SJSA1 (cell line): ENCODE data around the gene PHLDA1. TPM values are rescaled to one million over a fixed set of nuclear protein-coding genes. Genes with fewer than 3 reads are reported as not detected.

Experiments used
- DNase-seq, 2 experiments: peaks; one replicate each; pipeline ENCODE4 v3.0.0-alpha.2; 2015 to 2020; ENCODE audit warnings: low spot score in 2 of 2, low read depth in 1 of 2
- H3K27ac ChIP-seq: fragments of 250-450 bp; sonication (Bioruptor Pico); 2 replicates; pipeline ENCODE4 v1.5.1; 2020; ENCODE audit warnings: mild to moderate bottlenecking, moderate library complexity
- H3K27me3 ChIP-seq: fragments of 250-450 bp; sonication (Bioruptor Pico); replicated peaks from 2 replicates; pipeline ENCODE4 v1.5.1; 2020; ENCODE audit warnings: mild to moderate bottlenecking, moderate library complexity
- H3K36me3 ChIP-seq: fragments of 250-450 bp; sonication (Bioruptor Pico); 2 replicates; pipeline ENCODE4 v1.5.1; 2020; ENCODE audit warnings: mild to moderate bottlenecking
- H3K4me1 ChIP-seq: fragments of 250-450 bp; sonication (Bioruptor Pico); replicated peaks from 2 replicates; pipeline ENCODE4 v1.6.1; 2021; ENCODE audit warnings: mild to moderate bottlenecking
- H3K4me3 ChIP-seq: fragments of 250-450 bp; sonication (Bioruptor Pico); 2 replicates; pipeline ENCODE4 v1.5.1; 2020; ENCODE audit warnings: mild to moderate bottlenecking
- H3K9me3 ChIP-seq: fragments of 250-450 bp; sonication (Bioruptor Pico); replicated peaks from 2 replicates; pipeline ENCODE4 v1.5.1; 2020; ENCODE audit warnings: mild to moderate bottlenecking
- total RNA-seq: library from RNA; depleted of rRNA; stranded (reverse); fragments of >200 nt; shearing (Covaris generic); gene quantifications from 2 replicates; pipeline ENCODE4 v1.2.3, GENCODE V29; 2014

Gene PHLDA1
- total RNA-seq, 1 experiment from 2014 or later: 23.6 TPM

GRCh38 chr12:76030341-76031080 is 1.1 kb downstream of the PHLDA1 start:
- Histone ChIP-seq H3K27me3 (no peaks in the 10 kb centered on the region), H3K4me3 (peak overlapping the region; percentile 71), H3K27ac (peak overlapping the region; percentile 89), H3K9me3 (no peaks in the 10 kb centered on the region), H3K36me3 (peaks cover 54% of the 10 kb centered on the region), H3K4me1 (peaks cover 40% of the 10 kb centered on the region)
- DNase-seq: peak in 1 of 2 experiments; percentile 55

GRCh38 chr12:76029982-76030340 is 1.6 kb downstream of the PHLDA1 start:
- Histone ChIP-seq H3K4me1 (peaks cover 45% of the 10 kb centered on the region), H3K27me3 (no peaks in the 10 kb centered on the region), H3K27ac (peak overlapping the region; percentile 89), H3K9me3 (no peaks in the 10 kb centered on the region), H3K36me3 (peaks cover 54% of the 10 kb centered on the region), H3K4me3 (peak overlapping the region; percentile 71)
- DNase-seq: peak in 1 of 2 experiments; percentile 67

GRCh38 chr12:76028571-76029277 is 2.9 kb downstream of the PHLDA1 start:
- peak overlapping the region; percentile 71 for H3K4me3 ChIP-seq
- H3K9me3 ChIP-seq: no peaks in the 10 kb centered on the region
- no peaks in the 10 kb centered on the region for H3K27me3 ChIP-seq
- H3K36me3 ChIP-seq: peaks cover 54% of the 10 kb centered on the region
- H3K4me1 ChIP-seq: peaks cover 53% of the 10 kb centered on the region
- peak in 1 of 2 experiments; percentile 31 for DNase-seq
- peak overlapping the region; percentile 89 for H3K27ac ChIP-seq

- DNase-seq: no peak
- no peaks in the 10 kb centered on the region for H3K9me3 ChIP-seq
- peaks cover 44% of the 10 kb centered on the region for H3K4me1 ChIP-seq
- H3K4me3 ChIP-seq: no peak overlapping the region
- no peaks in the 10 kb centered on the region for H3K27me3 ChIP-seq
- no peak overlapping the region for H3K27ac ChIP-seq
- H3K36me3 ChIP-seq: peaks cover 50% of the 10 kb centered on the region
Observed at GRCh38 chr12:76026643-76027063, 4.9 kb downstream of the PHLDA1 start.

GRCh38 chr12:76025601-76026575 is 5.7 kb downstream of the PHLDA1 start:
- Histone ChIP-seq H3K27ac (peak overlapping the region; percentile 2; the same call in 1 of the 2 replicates), H3K9me3 (no peaks in the 10 kb centered on the region), H3K4me3 (no peak overlapping the region), H3K36me3 (peaks cover 46% of the 10 kb centered on the region), H3K4me1 (peaks cover 52% of the 10 kb centered on the region), H3K27me3 (no peaks in the 10 kb centered on the region)
- no peak for DNase-seq

GRCh38 chr12:76024942-76025600 is 6.5 kb downstream of the PHLDA1 start:
- Histone ChIP-seq H3K27me3 (no peaks in the 10 kb centered on the region), H3K4me3 (no peak overlapping the region), H3K36me3 (peaks cover 37% of the 10 kb centered on the region), H3K4me1 (peaks cover 60% of the 10 kb centered on the region), H3K27ac (peak overlapping the region; percentile 20), H3K9me3 (no peaks in the 10 kb centered on the region)
- peak in 1 of 2 experiments; percentile 72 for DNase-seq

- H3K36me3 ChIP-seq: peaks cover 29% of the 10 kb centered on the region
- H3K9me3 ChIP-seq: no peaks in the 10 kb centered on the region
- H3K4me1 ChIP-seq: peaks cover 68% of the 10 kb centered on the region
- H3K27ac ChIP-seq: peak overlapping the region; percentile 20
- no peaks in the 10 kb centered on the region for H3K27me3 ChIP-seq
- DNase-seq: no peak
- no peak overlapping the region for H3K4me3 ChIP-seq
Observed at GRCh38 chr12:76024102-76024781, 7.3 kb downstream of the PHLDA1 start.

GRCh38 chr12:76023069-76023690 is 8.4 kb downstream of the PHLDA1 start:
- Histone ChIP-seq H3K4me1 (peaks cover 66% of the 10 kb centered on the region), H3K9me3 (no peaks in the 10 kb centered on the region), H3K36me3 (peaks cover 19% of the 10 kb centered on the region), H3K4me3 (no peak overlapping the region), H3K27ac (no peak overlapping the region), H3K27me3 (no peaks in the 10 kb centered on the region)
- no peak for DNase-seq

- DNase-seq: no peak
- H3K27ac ChIP-seq: no peak overlapping the region
- peaks cover 72% of the 10 kb centered on the region for H3K4me1 ChIP-seq
Observed at GRCh38 chr12:76022506-76022905, 9.1 kb downstream of the PHLDA1 start.

GRCh38 chr12:76020731-76021672 is 10.6 kb downstream of the PHLDA1 start:
- Histone ChIP-seq H3K9me3 (no peaks in the 10 kb centered on the region), H3K27me3 (no peaks in the 10 kb centered on the region), H3K4me1 (peaks cover 66% of the 10 kb centered on the region), H3K36me3 (peaks cover 3% of the 10 kb centered on the region; the same call in 1 of the 2 replicates), H3K4me3 (no peak overlapping the region), H3K27ac (peak overlapping the region; percentile 99)
- peak; percentile 86 to 95 for DNase-seq

More at GRCh38 chr12:76022506-76022905, 9.1 kb downstream of the PHLDA1 start:
- Histone ChIP-seq H3K27me3 (no peaks in the 10 kb centered on the region), H3K36me3 (peaks cover 15% of the 10 kb centered on the region), H3K9me3 (no peaks in the 10 kb centered on the region), H3K4me3 (no peak overlapping the region)

- H3K4me1 ChIP-seq: peaks cover 64% of the 10 kb centered on the region
- peak overlapping the region; percentile 99 for H3K27ac ChIP-seq
- no peaks in the 10 kb centered on the region for H3K36me3 ChIP-seq
- no peak overlapping the region for H3K4me3 ChIP-seq
- H3K27me3 ChIP-seq: no peaks in the 10 kb centered on the region
- H3K9me3 ChIP-seq: no peaks in the 10 kb centered on the region
- peak; percentile 79 to 82 for DNase-seq
Observed at GRCh38 chr12:76020281-76020680, 11.3 kb downstream of the PHLDA1 start.
